AG09309 (cell line): Measurements from ENCODE around the gene COL6A3.

Source experiments
- DNase-seq: peaks from one replicate; pipeline ENCODE4 v3.0.0-alpha.2; 2010; ENCODE audit warnings: low read depth
- H3K4me3 ChIP-seq: 2 replicates; pipeline ENCODE4 v1.5.1; 2011; ENCODE audit warnings: mild to moderate bottlenecking, low read depth, low read length, moderate library complexity; ENCODE audit not compliant: control insufficient read depth
- TF ChIP-seq, protein P1 (sequence below): IDR thresholded peaks from 2 replicates; pipeline ENCODE4 v1.5.1; 2011; ENCODE audit warnings: mild to moderate bottlenecking, low read depth, low read length, inconsistent platforms; ENCODE audit not compliant: insufficient read depth, control insufficient read depth; ENCODE audit errors: missing control alignments

The COL6A3 gene

DNA sequence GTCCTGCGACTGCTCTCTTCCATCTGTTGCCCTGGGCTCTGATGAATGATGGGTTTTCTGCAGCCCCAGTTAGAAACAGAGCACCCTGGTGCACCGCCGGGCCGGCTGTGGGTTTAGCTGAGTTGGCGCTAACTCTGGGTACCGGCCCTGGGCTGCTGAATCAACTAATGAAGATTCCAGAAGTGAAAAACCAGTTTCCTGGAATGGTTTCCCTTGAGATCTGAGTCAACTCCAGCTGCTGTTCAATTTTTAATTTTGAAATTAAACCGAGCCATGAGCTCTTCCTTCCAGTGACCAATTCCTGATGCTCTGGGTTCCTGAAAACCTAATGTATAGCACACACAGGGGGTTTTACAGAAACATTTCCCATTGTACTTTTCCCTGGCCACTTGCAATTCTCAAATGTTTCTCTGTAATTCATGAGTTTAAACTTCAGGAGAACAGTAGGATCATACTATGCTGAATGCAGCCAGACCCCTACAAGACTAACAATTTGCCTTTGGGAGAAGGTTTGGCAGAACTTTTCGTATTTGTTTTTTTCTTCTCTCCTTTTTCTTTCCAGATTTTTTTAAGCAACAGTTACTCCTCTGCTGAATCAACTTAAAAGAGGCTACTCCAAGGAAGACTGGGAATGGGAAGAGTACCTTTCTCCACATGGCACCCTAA, 5.5 kb downstream of the COL6A3 start:
- TF ChIP-seq, protein P1, sequence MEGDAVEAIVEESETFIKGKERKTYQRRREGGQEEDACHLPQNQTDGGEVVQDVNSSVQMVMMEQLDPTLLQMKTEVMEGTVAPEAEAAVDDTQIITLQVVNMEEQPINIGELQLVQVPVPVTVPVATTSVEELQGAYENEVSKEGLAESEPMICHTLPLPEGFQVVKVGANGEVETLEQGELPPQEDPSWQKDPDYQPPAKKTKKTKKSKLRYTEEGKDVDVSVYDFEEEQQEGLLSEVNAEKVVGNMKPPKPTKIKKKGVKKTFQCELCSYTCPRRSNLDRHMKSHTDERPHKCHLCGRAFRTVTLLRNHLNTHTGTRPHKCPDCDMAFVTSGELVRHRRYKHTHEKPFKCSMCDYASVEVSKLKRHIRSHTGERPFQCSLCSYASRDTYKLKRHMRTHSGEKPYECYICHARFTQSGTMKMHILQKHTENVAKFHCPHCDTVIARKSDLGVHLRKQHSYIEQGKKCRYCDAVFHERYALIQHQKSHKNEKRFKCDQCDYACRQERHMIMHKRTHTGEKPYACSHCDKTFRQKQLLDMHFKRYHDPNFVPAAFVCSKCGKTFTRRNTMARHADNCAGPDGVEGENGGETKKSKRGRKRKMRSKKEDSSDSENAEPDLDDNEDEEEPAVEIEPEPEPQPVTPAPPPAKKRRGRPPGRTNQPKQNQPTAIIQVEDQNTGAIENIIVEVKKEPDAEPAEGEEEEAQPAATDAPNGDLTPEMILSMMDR: no peak
- H3K4me3 ChIP-seq: peak overlapping the region; percentile 26
- DNase-seq: no peak

DNA sequence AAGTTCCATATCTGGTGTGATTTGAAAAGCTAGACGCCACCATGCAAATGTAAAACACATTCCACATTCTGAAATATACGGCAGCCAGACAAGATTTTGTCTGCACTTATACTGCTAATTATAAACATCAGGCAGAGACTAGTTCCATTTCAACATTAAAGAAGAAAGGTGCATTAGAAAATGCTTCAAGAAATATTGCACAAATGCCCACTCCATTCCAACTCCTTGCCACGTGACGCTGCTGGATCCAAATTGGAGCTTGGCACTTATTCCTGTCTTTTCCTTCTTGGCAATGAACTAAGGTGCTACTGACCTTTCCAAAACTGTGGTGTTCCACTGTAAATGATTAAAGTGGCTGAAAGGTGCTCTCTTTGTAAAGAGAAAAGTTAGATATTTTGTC, 6.3 kb downstream of the COL6A3 start:
- H3K4me3 ChIP-seq: no peak overlapping the region; the same call in 1 of the 2 replicates
- TF ChIP-seq, protein P1: no peak
- DNase-seq: no peak

DNA sequence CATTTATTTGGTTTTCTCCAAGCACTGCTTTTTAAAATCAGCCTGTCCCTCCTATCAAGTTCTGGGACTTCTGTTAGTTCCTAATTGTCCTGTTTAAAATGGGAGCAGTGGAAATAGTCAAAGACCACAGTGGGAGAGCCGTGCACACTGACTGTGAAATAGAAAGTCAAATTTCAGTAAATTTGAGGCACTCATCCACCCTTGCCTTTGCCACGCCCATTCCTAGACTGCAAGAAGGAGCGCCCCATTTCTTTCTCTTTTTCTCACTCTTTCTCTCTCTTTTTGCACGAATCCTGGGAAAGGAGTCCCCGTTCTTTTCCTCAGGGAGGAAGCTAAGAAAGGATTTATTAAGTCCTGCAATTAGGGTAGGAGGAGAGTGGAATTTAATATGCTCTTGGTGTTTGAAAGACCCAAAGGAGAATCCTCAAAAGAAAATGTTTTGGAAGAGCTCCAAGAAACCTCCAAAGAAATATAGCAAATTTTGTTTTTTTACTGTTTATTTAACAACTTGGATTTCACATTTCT, 7.5 kb downstream of the COL6A3 start:
- DNase-seq: no peak
- TF ChIP-seq, protein P1: no peak
- H3K4me3 ChIP-seq: no peak overlapping the region

DNA sequence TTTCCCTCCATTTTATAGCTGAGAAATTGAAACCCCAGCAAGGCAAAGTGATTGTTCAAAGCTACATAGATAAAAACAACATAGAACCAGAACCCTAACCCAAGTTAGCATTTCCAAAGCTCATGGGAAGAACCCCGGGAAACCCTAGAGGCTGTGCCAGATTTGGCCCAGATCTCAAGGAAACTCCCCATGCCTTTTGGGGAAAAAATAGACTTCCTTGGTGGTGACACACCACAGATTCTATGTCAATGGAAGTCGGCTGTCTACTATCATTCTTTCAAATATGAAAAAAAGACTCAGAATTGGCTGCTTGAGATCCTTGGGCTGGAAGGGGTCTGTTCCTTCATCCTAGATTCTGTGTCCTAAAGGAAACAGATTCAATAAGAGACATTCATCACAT, 8.4 kb downstream of the COL6A3 start:
- H3K4me3 ChIP-seq: no peak overlapping the region
- DNase-seq: no peak
- TF ChIP-seq, protein P1: no peak

DNA sequence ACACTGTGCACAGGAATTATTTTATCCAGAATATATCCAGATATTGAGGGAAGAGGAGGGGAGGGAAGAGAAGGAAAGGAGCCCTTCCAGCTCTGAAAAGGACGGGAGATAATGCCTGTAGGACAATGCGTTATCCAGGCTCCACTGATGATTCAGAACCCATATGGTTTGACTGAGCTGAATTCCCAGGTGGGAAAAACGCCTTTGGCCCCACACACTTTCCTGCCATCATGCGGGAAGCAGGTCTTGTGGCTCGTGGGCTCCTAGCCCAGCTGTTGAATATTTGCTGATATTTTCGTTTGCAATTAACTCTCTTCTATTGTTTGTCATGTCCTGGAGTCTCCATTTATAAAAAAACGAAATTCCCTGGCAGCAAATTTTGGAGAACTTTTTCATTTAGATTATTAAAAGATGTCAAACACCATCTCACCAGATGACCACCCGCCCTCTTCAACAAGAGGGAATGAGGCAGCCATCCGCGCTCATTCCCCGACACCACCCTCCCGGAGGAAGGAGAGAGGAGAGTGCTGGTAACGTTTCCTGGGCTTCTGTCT, 8.9 kb downstream of the COL6A3 start:
- TF ChIP-seq, protein P1: no peak
- DNase-seq: no peak
- no peak overlapping the region for H3K4me3 ChIP-seq

DNA sequence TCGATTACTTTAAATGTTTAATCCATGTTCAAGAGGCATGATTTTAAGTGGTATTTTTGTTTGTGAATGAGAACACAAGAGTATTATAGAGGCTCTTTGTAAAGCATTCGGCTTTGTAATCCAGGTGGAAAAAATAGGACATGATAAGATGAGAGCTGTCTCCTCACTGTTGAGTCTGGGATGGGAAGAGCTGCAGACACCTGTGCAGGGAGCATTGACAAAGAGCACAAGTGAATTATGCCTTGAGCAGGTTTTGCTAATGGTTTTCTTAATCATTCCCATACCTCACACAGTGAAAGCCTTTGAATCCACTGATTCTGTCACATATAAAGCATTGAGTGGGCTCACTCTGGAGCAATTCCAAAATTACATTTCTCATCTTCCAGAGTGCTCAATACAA, 9.6 kb downstream of the COL6A3 start:
- DNase-seq: no peak
- H3K4me3 ChIP-seq: no peak overlapping the region
- TF ChIP-seq, protein P1: no peak
